ENCODE results near the gene TMEM81.

TMEM81 gene

DNA sequence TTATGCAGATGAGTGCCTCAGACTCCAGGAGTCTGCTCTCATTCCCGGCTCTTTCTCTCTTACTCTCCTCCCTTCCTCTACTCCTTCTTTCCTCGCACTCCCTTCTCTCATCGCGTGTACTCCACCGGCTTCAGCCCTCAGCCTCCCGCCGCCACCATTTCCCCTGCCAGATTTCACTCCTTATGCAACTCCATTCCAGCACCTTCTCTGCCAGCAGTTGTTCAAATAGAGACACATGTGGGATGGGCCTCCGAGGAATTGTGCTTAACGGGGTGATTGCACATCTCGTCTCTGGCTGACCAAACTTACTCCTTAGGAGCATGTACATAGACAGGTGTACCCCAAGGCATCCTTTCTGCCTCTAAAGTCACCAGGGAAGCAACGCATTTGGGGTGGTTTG, 39.1 kb downstream of the TMEM81 start:
- Histone ChIP-seq H3K9ac (no peak overlapping the region), H3K4me2 (no peak overlapping the region), H4K20me1 (ENCODE audit: insufficient read depth) (no peaks in the 10 kb centered on the region), H3K27ac (no peak overlapping the region), H3K4me3 (IDR thresholded peaks at IDR 0.05; ENCODE audit: insufficient read depth, low read depth, low read length) (no peak overlapping the region), H3K36me3 (ENCODE audit: insufficient read depth) (no peaks in the 10 kb centered on the region), H2AFZ (ENCODE audit: low read depth) (no peak overlapping the region), H3K27me3 (ENCODE audit: insufficient read depth, low read depth) (peaks cover 91% of the 10 kb centered on the region), H3K4me1 (ENCODE audit: low read depth, poor library complexity, severe bottlenecking) (no peaks in the 10 kb centered on the region), H3K79me2 (ENCODE audit: insufficient read depth, low read depth) (no peaks in the 10 kb centered on the region)
- TF ChIP-seq, protein P1, sequence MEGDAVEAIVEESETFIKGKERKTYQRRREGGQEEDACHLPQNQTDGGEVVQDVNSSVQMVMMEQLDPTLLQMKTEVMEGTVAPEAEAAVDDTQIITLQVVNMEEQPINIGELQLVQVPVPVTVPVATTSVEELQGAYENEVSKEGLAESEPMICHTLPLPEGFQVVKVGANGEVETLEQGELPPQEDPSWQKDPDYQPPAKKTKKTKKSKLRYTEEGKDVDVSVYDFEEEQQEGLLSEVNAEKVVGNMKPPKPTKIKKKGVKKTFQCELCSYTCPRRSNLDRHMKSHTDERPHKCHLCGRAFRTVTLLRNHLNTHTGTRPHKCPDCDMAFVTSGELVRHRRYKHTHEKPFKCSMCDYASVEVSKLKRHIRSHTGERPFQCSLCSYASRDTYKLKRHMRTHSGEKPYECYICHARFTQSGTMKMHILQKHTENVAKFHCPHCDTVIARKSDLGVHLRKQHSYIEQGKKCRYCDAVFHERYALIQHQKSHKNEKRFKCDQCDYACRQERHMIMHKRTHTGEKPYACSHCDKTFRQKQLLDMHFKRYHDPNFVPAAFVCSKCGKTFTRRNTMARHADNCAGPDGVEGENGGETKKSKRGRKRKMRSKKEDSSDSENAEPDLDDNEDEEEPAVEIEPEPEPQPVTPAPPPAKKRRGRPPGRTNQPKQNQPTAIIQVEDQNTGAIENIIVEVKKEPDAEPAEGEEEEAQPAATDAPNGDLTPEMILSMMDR (conservative IDR thresholded peaks at IDR 0.05; ENCODE audit: low read depth, low read length): no peak

DNA sequence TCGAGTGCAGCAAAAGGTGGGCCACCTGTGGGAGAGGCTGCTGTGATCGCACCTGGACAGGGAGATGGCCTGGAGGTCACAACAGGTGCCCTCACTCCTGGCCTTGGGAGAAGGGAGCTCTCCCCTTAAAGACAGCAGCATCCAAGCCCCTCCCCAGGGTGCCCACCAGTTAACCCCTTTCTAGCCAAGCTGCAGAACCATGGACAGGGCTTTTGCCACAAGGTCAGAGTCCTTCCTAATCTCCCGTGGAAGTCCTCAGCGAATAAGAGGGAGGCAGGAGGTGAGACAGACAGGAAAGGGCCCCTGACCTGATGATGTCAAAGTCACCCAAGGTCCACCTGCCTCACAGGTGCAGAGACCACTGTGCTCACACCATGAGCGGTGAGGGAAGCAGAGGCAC, 39.5 kb downstream of the TMEM81 start:
- H3K27me3 ChIP-seq (ENCODE audit: insufficient read depth, low read depth): peaks cover 91% of the 10 kb centered on the region
- H3K36me3 ChIP-seq (ENCODE audit: insufficient read depth): no peaks in the 10 kb centered on the region
- no peak overlapping the region for H3K9ac ChIP-seq
- H4K20me1 ChIP-seq (ENCODE audit: insufficient read depth): no peaks in the 10 kb centered on the region
- TF ChIP-seq, protein P1 (conservative IDR thresholded peaks at IDR 0.05; ENCODE audit: low read depth, low read length): no peak
- no peak overlapping the region for H3K27ac ChIP-seq
- H3K4me1 ChIP-seq (ENCODE audit: low read depth, poor library complexity, severe bottlenecking): no peaks in the 10 kb centered on the region
- H3K4me2 ChIP-seq: no peak overlapping the region
- no peak overlapping the region for H3K4me3 ChIP-seq (IDR thresholded peaks at IDR 0.05; ENCODE audit: insufficient read depth, low read depth, low read length)
- no peaks in the 10 kb centered on the region for H3K79me2 ChIP-seq (ENCODE audit: insufficient read depth, low read depth)
- no peak overlapping the region for H2AFZ ChIP-seq (ENCODE audit: low read depth)

DNA sequence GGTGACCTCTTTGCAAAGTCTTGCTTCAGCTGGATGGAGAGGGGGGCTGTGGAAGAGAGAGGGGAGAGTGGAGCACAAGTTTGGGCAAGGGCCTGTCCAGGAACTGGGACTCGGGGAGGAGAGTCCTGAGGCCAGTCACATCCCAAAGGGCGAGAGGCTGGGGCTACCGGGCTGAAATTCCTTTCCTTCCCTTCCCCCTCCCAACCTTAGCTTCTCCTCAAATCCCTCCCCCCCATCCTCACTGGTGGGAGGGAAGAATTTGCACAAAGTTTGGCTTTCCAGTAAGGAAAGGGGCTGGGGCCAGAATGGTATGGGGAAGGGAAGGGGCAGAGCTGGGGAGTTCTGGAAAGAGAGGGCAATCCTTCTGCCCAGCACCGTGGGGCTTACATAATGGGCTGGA, 40.4 kb downstream of the TMEM81 start:
- no peaks in the 10 kb centered on the region for H3K4me1 ChIP-seq (ENCODE audit: low read depth, poor library complexity, severe bottlenecking)
- TF ChIP-seq, protein P1 (conservative IDR thresholded peaks at IDR 0.05; ENCODE audit: low read depth, low read length): no peak
- no peaks in the 10 kb centered on the region for H3K79me2 ChIP-seq (ENCODE audit: insufficient read depth, low read depth)
- H3K4me3 ChIP-seq (IDR thresholded peaks at IDR 0.05; ENCODE audit: insufficient read depth, low read depth, low read length): no peak overlapping the region
- no peaks in the 10 kb centered on the region for H4K20me1 ChIP-seq (ENCODE audit: insufficient read depth)
- H3K27me3 ChIP-seq (ENCODE audit: insufficient read depth, low read depth): peaks cover 90% of the 10 kb centered on the region
- H3K4me2 ChIP-seq: no peak overlapping the region
- no peak overlapping the region for H2AFZ ChIP-seq (ENCODE audit: low read depth)
- H3K36me3 ChIP-seq (ENCODE audit: insufficient read depth): no peaks in the 10 kb centered on the region
- no peak overlapping the region for H3K9ac ChIP-seq
- no peak overlapping the region for H3K27ac ChIP-seq

DNA sequence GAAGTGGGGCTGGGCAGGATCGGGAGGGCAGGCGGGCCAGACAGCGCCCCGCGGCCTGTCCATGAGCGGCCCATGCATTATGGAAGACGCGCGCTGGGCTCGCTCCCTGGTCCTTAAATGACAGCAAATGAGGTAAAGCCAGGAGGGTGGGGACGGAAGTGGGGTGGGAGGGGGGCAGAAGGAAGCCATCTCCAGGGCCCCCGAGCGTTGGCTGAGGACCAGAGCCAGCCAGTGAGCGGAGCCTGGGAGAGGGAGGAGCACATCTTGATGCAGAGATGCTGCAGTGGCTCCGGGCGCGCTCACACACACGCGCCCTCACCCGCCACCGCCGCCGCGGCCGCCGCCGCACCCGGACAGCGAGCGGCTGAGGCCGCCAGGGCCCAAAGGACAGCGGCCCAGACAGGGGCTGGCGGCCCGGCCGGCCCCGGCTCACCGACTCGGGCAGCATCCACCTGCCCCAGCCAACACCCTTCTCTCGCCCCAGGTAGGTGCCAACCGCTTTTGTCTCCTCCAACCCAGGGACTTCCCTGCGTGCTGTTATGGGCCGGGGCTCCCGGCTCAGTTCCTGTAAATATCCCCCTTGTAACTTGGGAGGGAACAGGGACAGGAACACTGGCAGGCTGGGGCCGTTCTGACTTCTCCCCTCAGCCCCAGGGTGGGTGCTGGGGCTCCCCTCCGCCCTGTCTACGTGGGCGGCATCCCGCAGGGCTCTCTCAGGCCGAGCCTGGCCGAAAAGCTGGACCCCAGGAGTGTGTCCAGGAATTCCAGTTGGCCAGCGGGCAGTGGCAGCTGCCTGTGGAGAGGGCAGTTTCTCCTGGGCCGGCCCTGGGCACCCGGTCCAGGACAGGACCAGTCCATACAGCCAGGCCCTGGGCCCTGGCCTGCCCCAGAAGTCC, 41.1 kb downstream of the TMEM81 start, which contains the start of gene CNTN2:
Gene CNTN2, plus strand, starts transcription at position 302 of the 896 bp plus-strand sequence. CDS start 9,974 bp downstream, outside the sequence.
- no peaks in the 10 kb centered on the region for H3K4me1 ChIP-seq (ENCODE audit: low read depth, poor library complexity, severe bottlenecking)
- H3K27ac ChIP-seq: no peak within 1 kb of the TSS
- no peaks in the 10 kb centered on the region for H3K36me3 ChIP-seq (ENCODE audit: insufficient read depth)
- no peak within 1 kb of the TSS for H3K9ac ChIP-seq
- TF ChIP-seq, protein P1 (conservative IDR thresholded peaks at IDR 0.05; ENCODE audit: low read depth, low read length): no peak
- H2AFZ ChIP-seq (ENCODE audit: low read depth): no peak within 1 kb of the TSS
- no peaks in the 10 kb centered on the region for H3K79me2 ChIP-seq (ENCODE audit: insufficient read depth, low read depth)
- no peaks in the 10 kb centered on the region for H4K20me1 ChIP-seq (ENCODE audit: insufficient read depth)
- no peak within 1 kb of the TSS for H3K4me2 ChIP-seq
- H3K27me3 ChIP-seq (ENCODE audit: insufficient read depth, low read depth): peaks cover 86% of the 10 kb centered on the region
- H3K4me3 ChIP-seq (IDR thresholded peaks at IDR 0.05; ENCODE audit: insufficient read depth, low read depth, low read length): no peak within 1 kb of the TSS

All from KMS-11 (cell line).